Liver (tissue), 9 donors: ENCODE measurements around the gene UFC1. TPM values are rescaled to one million over a fixed set of nuclear protein-coding genes. Genes with fewer than 3 reads are reported as not detected.
A peak's percentile ranks its signal among the peaks of the same experiment; 100 is the strongest.

Experiments
- DNase-seq: peaks from one replicate; pipeline ENCODE4 v3.0.0-alpha.2; 2017; ENCODE audit warnings: low spot score
- H3K27ac ChIP-seq, 2 donors: one replicate each; pipeline ENCODE4 v1.7.0; 2013; ENCODE audit warnings: inconsistent platforms in 2 of 2, low read length in 2 of 2, control low read depth in 1 of 2, low read depth in 1 of 2, mild to moderate bottlenecking in 1 of 2
- H3K27me3 ChIP-seq, 4 donors: one replicate each; pipeline versions ENCODE4 v1.6.1 to v1.7.0; 2013; ENCODE audit warnings: low read length in 3 of 4, inconsistent platforms in 1 of 4, mild to moderate bottlenecking in 1 of 4, moderate library complexity in 1 of 4; ENCODE audit not compliant: control insufficient read depth in 4 of 4, insufficient read depth in 4 of 4
- H3K36me3 ChIP-seq, 4 donors: one replicate each; pipeline versions ENCODE4 v1.6.1 to v1.7.0; 2013; ENCODE audit warnings: low read length in 3 of 4, mild to moderate bottlenecking in 3 of 4, low read depth in 1 of 4, moderate library complexity in 1 of 4; ENCODE audit not compliant: control insufficient read depth in 4 of 4, insufficient read depth in 3 of 4
- H3K4me1 ChIP-seq, 4 donors: one replicate each; pipeline versions ENCODE4 v1.6.1 to v1.7.0; 2013; ENCODE audit warnings: low read length in 3 of 4, mild to moderate bottlenecking in 3 of 4, moderate library complexity in 1 of 4; ENCODE audit not compliant: control insufficient read depth in 4 of 4, insufficient read depth in 4 of 4
- H3K4me3 ChIP-seq, 3 donors: one replicate each; pipeline versions ENCODE4 v1.6.1 to v1.7.0; 2013; ENCODE audit warnings: low read length in 3 of 3, control low read depth in 1 of 3, low read depth in 1 of 3, mild to moderate bottlenecking in 1 of 3
- H3K9ac ChIP-seq, 2 donors: one replicate each; pipeline ENCODE4 v1.7.0; 2013; ENCODE audit warnings: low read length in 2 of 2, mild to moderate bottlenecking in 2 of 2, moderate library complexity in 2 of 2, control low read depth in 1 of 2, low read depth in 1 of 2
- H3K9me3 ChIP-seq, 4 donors: one replicate each; pipeline versions ENCODE4 v1.6.1 to v1.7.0; 2013; ENCODE audit warnings: low read length in 3 of 4; ENCODE audit not compliant: control insufficient read depth in 4 of 4
- ATF3 ChIP-seq: IDR thresholded peaks from 2 replicates; pipeline ENCODE4 v1.6.1; 2016; ENCODE audit warnings: antibody characterized with exemption
- CTCF ChIP-seq: fragments of 150-350 bp; IDR thresholded peaks from 2 replicates; pipeline ENCODE4 v1.5.1; 2017; ENCODE audit warnings: improper control_type of control experiment, low read depth, low read length; ENCODE audit not compliant: missing input control
- EGR1 ChIP-seq, 2 donors: IDR thresholded peaks; 2 replicates each; pipeline ENCODE4 v1.6.1; 2016 to 2018; ENCODE audit warnings: antibody characterized with exemption in 2 of 2, low read depth in 2 of 2
- FOXA1 ChIP-seq: IDR thresholded peaks from 2 replicates; pipeline ENCODE4 v1.6.1; 2016; ENCODE audit warnings: antibody characterized with exemption
- FOXA2 ChIP-seq: IDR thresholded peaks from 2 replicates; pipeline ENCODE4 v1.6.1; 2016; ENCODE audit warnings: antibody characterized with exemption
- GABPA ChIP-seq, 2 donors: IDR thresholded peaks in 1 of 2; conservative IDR thresholded peaks in 1 of 2; 2 replicates each; pipeline ENCODE4 v1.6.1; 2016; ENCODE audit warnings: antibody characterized with exemption in 2 of 2, mild to moderate bottlenecking in 1 of 2, moderate library complexity in 1 of 2
- HNF4A ChIP-seq, 2 donors: conservative IDR thresholded peaks; 2 replicates each; pipeline ENCODE4 v1.6.1; 2016; ENCODE audit warnings: antibody characterized with exemption in 2 of 2, mild to moderate bottlenecking in 2 of 2
- HNF4G ChIP-seq: IDR thresholded peaks from 2 replicates; pipeline ENCODE4 v1.6.1; 2016; ENCODE audit warnings: antibody characterized with exemption
- JUND ChIP-seq, 2 donors: IDR thresholded peaks; 2 replicates each; pipeline ENCODE4 v1.6.1; 2016; ENCODE audit warnings: antibody characterized with exemption in 2 of 2
- MAX ChIP-seq: IDR thresholded peaks from 2 replicates; pipeline ENCODE4 v1.6.1; 2016; ENCODE audit warnings: antibody characterized with exemption
- NR2F2 ChIP-seq: IDR thresholded peaks from 2 replicates; pipeline ENCODE4 v1.6.1; 2016; ENCODE audit warnings: antibody characterized with exemption
- RAD21 ChIP-seq, 2 donors: IDR thresholded peaks; 2 replicates each; pipeline ENCODE4 v1.6.1; 2016; ENCODE audit warnings: antibody characterized with exemption in 2 of 2, mild to moderate bottlenecking in 2 of 2
- REST ChIP-seq: IDR thresholded peaks from 2 replicates; pipeline ENCODE4 v1.6.1; 2016; ENCODE audit warnings: antibody characterized with exemption, mild to moderate bottlenecking
- RXRA ChIP-seq, 2 donors: IDR thresholded peaks; 2 replicates each; pipeline ENCODE4 v1.6.1; 2017 to 2018; ENCODE audit warnings: antibody characterized with exemption in 2 of 2, mild to moderate bottlenecking in 1 of 2
- SP1 ChIP-seq: IDR thresholded peaks from 2 replicates; pipeline ENCODE4 v1.6.1; 2018; ENCODE audit warnings: antibody characterized with exemption, mild to moderate bottlenecking
- TAF1 ChIP-seq: conservative IDR thresholded peaks from 2 replicates; pipeline ENCODE4 v1.6.1; 2016; ENCODE audit warnings: antibody characterized with exemption, mild to moderate bottlenecking
- YY1 ChIP-seq: IDR thresholded peaks from 2 replicates; pipeline ENCODE4 v1.6.1; 2016; ENCODE audit warnings: antibody characterized with exemption, mild to moderate bottlenecking
- WGBS: extraction: QIAGEN DNeasy Blood & Tissue Kit; methylation state at CpG from one replicate; pipeline ENCODE4 v1.1.7; 2013; 5-methylcytosine and 5-hydroxymethylcytosine counted together
- polyA plus RNA-seq, 2 donors: library from polyadenylated mRNA; stranded (reverse) in 1 of 2; unstranded in 1 of 2; fragments of 200-250 nt in 1 of 2; fragments of >200 nt in 1 of 2; fragmentation: Nextera tagmentation in 1 of 2; extraction: Ambion mirVana in 1 of 2; gene quantifications; one replicate each; pipeline versions ENCODE4 v1.2.1 to v1.2.3, GENCODE V29; 2013 to 2015
- total RNA-seq, 2 donors: library from RNA; depleted of rRNA; stranded (reverse); fragments of >200 nt; gene quantifications; one replicate each; pipeline ENCODE4 v1.2.3, GENCODE V29; 2014
- donor health status: healthy.
- donor health status: healthy.
- donor health status: healthy.
- donor health status: healthy.
- donor health status: healthy.

UFC1 gene
- total and polyA plus RNA-seq, 4 donors: 34.2 to 47.5 (median 43.3) TPM

GRCh38 chr1:161163793-161164192 lies 10.0 kb downstream of the UFC1 start:
- Histone ChIP-seq H3K9ac (no peak overlapping the region), H3K27ac (no peak overlapping the region), H3K9me3 (no peaks in the 10 kb centered on the region), H3K4me3 (no peak overlapping the region), H3K27me3 (no peaks in the 10 kb centered on the region), H3K4me1 (peaks cover 14 to 47% (median 34%) of the 10 kb centered on the region in 4 donors), H3K36me3 (peaks cover 0 to 19% (median 6%) of the 10 kb centered on the region in 4 donors)
- TF ChIP-seq HNF4A (conservative IDR thresholded peaks at IDR 0.05) (no peak), HNF4G (no peak)
- 96% methylated on average over 5 of the region's 5 CpGs for WGBS
- DNase-seq: no peak

GRCh38 chr1:161164901-161165610 lies 11.3 kb downstream of the UFC1 start:
- H3K4me1 ChIP-seq: peaks cover 10 to 39% (median 27%) of the 10 kb centered on the region in 4 donors
- TF ChIP-seq JUND (IDR thresholded peaks at IDR 0.05) (no peak), CTCF (no peak), FOXA1 (no peak), HNF4A (conservative IDR thresholded peaks at IDR 0.05) (no peak), TAF1 (no peak), YY1 (no peak), FOXA2 (no peak), SP1 (no peak)
- 68% methylated on average over 14 of the region's 14 CpGs for WGBS
- no peaks in the 10 kb centered on the region for H3K9me3 ChIP-seq
- H3K9ac ChIP-seq: peak overlapping the region in 1 of 2 donors; percentile 74
- no peaks in the 10 kb centered on the region for H3K27me3 ChIP-seq
- H3K36me3 ChIP-seq: peaks cover 0 to 24% (median 8%) of the 10 kb centered on the region in 4 donors
- H3K4me3 ChIP-seq: peak overlapping the region in 1 of 3 donors; percentile 67
- DNase-seq: no peak
- H3K27ac ChIP-seq: peak overlapping the region; percentile 59 to 79

GRCh38 chr1:161165742-161166668 lies 12.2 kb downstream of the UFC1 start, which contains the start of gene PPOX:
TSS of gene PPOX (plus strand) at chr1:161166426. CDS start at chr1:161166848, 422 bp downstream.
- H3K36me3 ChIP-seq: peaks cover 0 to 31% (median 12%) of the 10 kb centered on the region in 4 donors
- H3K4me1 ChIP-seq: peaks cover 4 to 30% (median 21%) of the 10 kb centered on the region in 4 donors
- H3K4me3 ChIP-seq: peak within 1 kb of the TSS; percentile 67 to 86 (median 82)
- H3K27ac ChIP-seq: peak within 1 kb of the TSS; percentile 59 to 79
- H3K9ac ChIP-seq: peak within 1 kb of the TSS; percentile 74 to 84
- DNase-seq: peak; percentile 97
- WGBS: under 1% methylated on average over 54 of the region's 54 CpGs
- no peaks in the 10 kb centered on the region for H3K9me3 ChIP-seq
- H3K27me3 ChIP-seq: no peaks in the 10 kb centered on the region
- TF ChIP-seq TAF1 (peak; percentile 45), FOXA2 (no peak), RXRA (IDR thresholded peaks at IDR 0.05) (peak; percentile 59 to 63), GABPA (IDR thresholded peaks at IDR 0.05 in 1 of 2, conservative IDR thresholded peaks at IDR 0.05 in 1 of 2) (peak in 1 of 2 donors; percentile 76), NR2F2 (peak; percentile 63), CTCF (peak; percentile 26), EGR1 (IDR thresholded peaks at IDR 0.05; ENCODE audit: low read depth in 2 of 2) (peak in 1 of 2 donors; percentile 62), REST (peak; percentile 54), HNF4A (conservative IDR thresholded peaks at IDR 0.05) (peak; percentile 23 to 39), MAX (peak; percentile 96), YY1 (peak; percentile 93), ATF3 (no peak), RAD21 (IDR thresholded peaks at IDR 0.05) (peak in 1 of 2 donors; percentile 53), HNF4G (no peak)
